ENCODE measurements around the gene UGT8.
"Not testable (repeated sequence)": the region's sequence is repeated elsewhere in the genome, so short reads cannot be mapped to it uniquely, and the experiment has no call there.

UGT8 gene

GRCh38 chr4:114607056-114607455 is 8.4 kb downstream of the UGT8 start:
- no peak for DNase-seq

GRCh38 chr4:114613560-114613959 is 15.0 kb downstream of the UGT8 start:
- DNase-seq: no peak

GRCh38 chr4:114615435-114615834 is 16.8 kb downstream of the UGT8 start:
- DNase-seq: no peak

GRCh38 chr4:114616036-114616435 is 17.4 kb downstream of the UGT8 start:
- not testable (repeated sequence) for DNase-seq

GRCh38 chr4:114626196-114626595 is 27.6 kb downstream of the UGT8 start:
- no peak for DNase-seq

- no peak for DNase-seq
Observed at GRCh38 chr4:114636192-114636935, 37.8 kb downstream of the UGT8 start.

GRCh38 chr4:114642173-114642780 is 43.7 kb downstream of the UGT8 start:
- DNase-seq: no peak

GRCh38 chr4:114649908-114650307 is 51.3 kb downstream of the UGT8 start:
- DNase-seq: no peak

- no peak for DNase-seq
Observed at GRCh38 chr4:114653675-114654074, 55.1 kb downstream of the UGT8 start.

GRCh38 chr4:114654592-114654991 is 56.0 kb downstream of the UGT8 start:
- DNase-seq: no peak

- DNase-seq: no peak
Observed at GRCh38 chr4:114658179-114658578, 59.6 kb downstream of the UGT8 start.

GRCh38 chr4:114658776-114659175 is 60.2 kb downstream of the UGT8 start:
- no peak for DNase-seq

- peak; percentile 63 for DNase-seq
Observed at GRCh38 chr4:114659386-114660008, 60.9 kb downstream of the UGT8 start.

- DNase-seq: no peak
Observed at GRCh38 chr4:114663083-114663482, 64.5 kb downstream of the UGT8 start.

GRCh38 chr4:114668577-114668976 is 70.0 kb downstream of the UGT8 start:
- no peak for DNase-seq

GRCh38 chr4:114670733-114671132 is 72.1 kb downstream of the UGT8 start:
- DNase-seq: not testable (repeated sequence)

GRCh38 chr4:114673306-114673705 is 74.7 kb downstream of the UGT8 start:
- DNase-seq: no peak

- DNase-seq: no peak
Observed at GRCh38 chr4:114674080-114674479, 75.5 kb downstream of the UGT8 start.

- DNase-seq: no peak
Observed at GRCh38 chr4:114677346-114677979, 78.9 kb downstream of the UGT8 start.

- DNase-seq: no peak
Observed at GRCh38 chr4:114684462-114684861, 85.9 kb downstream of the UGT8 start.

GRCh38 chr4:114688059-114688458 is 89.5 kb downstream of the UGT8 start:
- DNase-seq: no peak

- no peak for DNase-seq
Observed at GRCh38 chr4:114690571-114690970, 92.0 kb downstream of the UGT8 start.

- DNase-seq: no peak
Observed at GRCh38 chr4:114691865-114692264, 93.3 kb downstream of the UGT8 start.

- no peak for DNase-seq
Observed at GRCh38 chr4:114692958-114693357, 94.4 kb downstream of the UGT8 start.
